B cell (primary cell): ENCODE data around the gene TNNI3. TPM values are rescaled to one million over a fixed set of nuclear protein-coding genes. Genes with fewer than 3 reads are reported as not detected.
A peak's percentile ranks its signal among the peaks of the same experiment; 100 is the strongest.

Experiments
- ATAC-seq: fragments of 200-7000 bp; cut with Tn5 transposase; one replicate; pipeline ENCODE4 v1.10.0; 2021; ENCODE audit warnings: low read depth, mild to moderate bottlenecking, moderate number of reproducible peaks, moderate library complexity
- CTCF ChIA-PET: fragments of 350-600 bp; sonication (Branson Sonifier 250); formaldehyde crosslinking; loops from one replicate; lab custom pipeline; 2021; ENCODE audit warnings: antibody characterized with exemption, inconsistent platforms; lab: Charles Lee
- POLR2A ChIA-PET: fragments of 350-600 bp; sonication (Branson Sonifier 250); formaldehyde crosslinking; loops from one replicate; lab custom pipeline; 2021; ENCODE audit warnings: antibody characterized with exemption; lab: Charles Lee
- DNase-seq: peaks from one replicate; pipeline ENCODE4 v3.0.0; 2013
- H2AFZ ChIP-seq: 2 replicates; pipeline ENCODE4 v1.6.1; 2012; ENCODE audit warnings: mild to moderate bottlenecking, low read depth, low read length; ENCODE audit not compliant: insufficient read depth, poor library complexity, severe bottlenecking
- H3K27ac ChIP-seq, 2 donors: 1 replicate in 1 of 2; 2 replicates in 1 of 2; pipeline ENCODE4 v1.5.1; 2012 to 2013; ENCODE audit warnings: low read length in 2 of 2, mild to moderate bottlenecking in 2 of 2, moderate library complexity in 1 of 2
- H3K27me3 ChIP-seq, 4 experiments: fragments of 200-600 bp in 1 of 4; sonication (generic) in 1 of 4; replicated peaks in 1 of 4; 1 replicate in 2 of 4; 2 replicates in 2 of 4; pipeline versions ENCODE4 v1.6.1 to v1.7.0; 2013 to 2016; ENCODE audit warnings: low read length in 3 of 4, mild to moderate bottlenecking in 2 of 4, mixed read lengths in 1 of 4, moderate library complexity in 1 of 4; ENCODE audit not compliant: insufficient read depth in 4 of 4, control insufficient read depth in 3 of 4; ENCODE audit errors: control extremely low read depth in 1 of 4
- H3K36me3 ChIP-seq, 2 experiments: replicated peaks in 1 of 2; 1 replicate in 1 of 2; 2 replicates in 1 of 2; pipeline versions ENCODE4 v1.6.1 to v1.7.1; 2013; ENCODE audit warnings: low read length in 1 of 2; ENCODE audit not compliant: insufficient read depth in 2 of 2, control insufficient read depth in 1 of 2; ENCODE audit errors: control extremely low read depth in 1 of 2, extremely low read depth in 1 of 2
- H3K4me1 ChIP-seq, 2 donors: fragments of 200-600 bp in 1 of 2; sonication (generic) in 1 of 2; 1 replicate in 1 of 2; 2 replicates in 1 of 2; pipeline versions ENCODE4 v1.5.1 to v1.6.1; 2013 to 2017; ENCODE audit warnings: low read length in 2 of 2; ENCODE audit not compliant: control insufficient read depth in 2 of 2, insufficient read depth in 2 of 2
- H3K4me2 ChIP-seq: replicated peaks from 2 replicates; pipeline ENCODE3; 2012; ENCODE audit warnings: mild to moderate bottlenecking, low read depth, low read length; ENCODE audit not compliant: poor library complexity, severe bottlenecking
- H3K4me3 ChIP-seq, 5 experiments: fragments of 200-600 bp in 1 of 5; sonication (generic) in 1 of 5; 1 replicate in 3 of 5; 2 replicates in 2 of 5; pipeline versions ENCODE4 v1.5.1 to v1.7.0; 2011 to 2016; ENCODE audit warnings: low read length in 4 of 5, mild to moderate bottlenecking in 4 of 5, low read depth in 2 of 5, control low read depth in 1 of 5, moderate library complexity in 1 of 5; ENCODE audit not compliant: insufficient read depth in 1 of 5; ENCODE audit errors: control extremely low read depth in 1 of 5, extremely low read depth in 1 of 5
- H3K79me2 ChIP-seq: fragments of 200-600 bp; sonication (generic); one replicate; pipeline ENCODE4 v1.6.0; 2016; ENCODE audit warnings: low read length; ENCODE audit not compliant: control insufficient read depth, insufficient read depth
- H3K9ac ChIP-seq: fragments of 200-600 bp; sonication (generic); 2 replicates; pipeline ENCODE4 v1.6.1; 2017; ENCODE audit warnings: mild to moderate bottlenecking, low read length, moderate library complexity
- H3K9me3 ChIP-seq, 3 donors: one replicate each; pipeline versions ENCODE4 v1.6.1 to v1.7.1; 2013; ENCODE audit warnings: low read length in 2 of 3; ENCODE audit not compliant: control insufficient read depth in 2 of 3, insufficient read depth in 1 of 3; ENCODE audit errors: control extremely low read depth in 1 of 3
- H4K20me1 ChIP-seq: 2 replicates; pipeline ENCODE4 v1.6.0; 2012; ENCODE audit warnings: mild to moderate bottlenecking, low read length; ENCODE audit not compliant: insufficient read depth, control insufficient read depth, poor library complexity, severe bottlenecking
- H3K27ac Mint-ChIP-seq: one replicate; pipeline ENCODE4 v1.8.0; 2021; ENCODE audit warnings: mixed read lengths
- H3K27me3 Mint-ChIP-seq: one replicate; pipeline ENCODE4 v1.8.0; 2021; ENCODE audit warnings: mixed read lengths
- H3K4me1 Mint-ChIP-seq: one replicate; pipeline ENCODE4 v1.8.0; 2021; ENCODE audit warnings: mixed read lengths
- H3K4me3 Mint-ChIP-seq: one replicate; pipeline ENCODE4 v1.8.0; 2021; ENCODE audit warnings: mixed read lengths
- H3K9me3 Mint-ChIP-seq: one replicate; pipeline ENCODE4 v1.8.0; 2022; ENCODE audit warnings: mixed read lengths; ENCODE audit not compliant: insufficient read depth
- EZH2 ChIP-seq: IDR thresholded peaks from 2 replicates; pipeline ENCODE4 v1.6.1; 2012; ENCODE audit warnings: borderline replicate concordance, low read depth, mild to moderate bottlenecking, moderate library complexity, low read length; ENCODE audit not compliant: insufficient read depth, poor library complexity, severe bottlenecking
- WGBS: methylation state at CpG from one replicate; pipeline ENCODE4 v1.1.5; 2013; ENCODE audit warnings: missing lambda C conversion rate; ENCODE audit not compliant: insufficient coverage; 5-methylcytosine and 5-hydroxymethylcytosine counted together
- intact Hi-C: fragments of 100-400 bp; cut with micrococcal nuclease; formaldehyde crosslinking; loops from one replicate; pipeline ENCODE4 v1.10.0; 2022
- polyA plus RNA-seq: library from polyadenylated mRNA; depleted of rRNA; stranded (reverse); fragments of >200 nt; gene quantifications from 2 replicates; pipeline ENCODE4 v1.2.3, GENCODE V29; 2012
- total RNA-seq, 2 donors: library from RNA; stranded (reverse); fragments of 120-200 nt in 1 of 2; gene quantifications; 1 replicate in 1 of 2; 2 replicates in 1 of 2; pipeline versions ENCODE4 v1.2.3 to v1.2.4, GENCODE V29; 2013 to 2022
- TF ChIP-seq, protein P1 (sequence below): fragments of 200-600 bp; IDR thresholded peaks from one replicate; pipeline ENCODE4 v1.8.0; 2022; ENCODE audit warnings: antibody characterized with exemption, mild to moderate bottlenecking

The TNNI3 gene
- total and polyA plus RNA-seq, 2 donors (not counting 1 experiment from before 2014, with no cell fraction given) = not detected

GRCh38 chr19:55141696-55142095 lies 15.8 kb downstream of the TNNI3 start:
- TF ChIP-seq, protein P1, sequence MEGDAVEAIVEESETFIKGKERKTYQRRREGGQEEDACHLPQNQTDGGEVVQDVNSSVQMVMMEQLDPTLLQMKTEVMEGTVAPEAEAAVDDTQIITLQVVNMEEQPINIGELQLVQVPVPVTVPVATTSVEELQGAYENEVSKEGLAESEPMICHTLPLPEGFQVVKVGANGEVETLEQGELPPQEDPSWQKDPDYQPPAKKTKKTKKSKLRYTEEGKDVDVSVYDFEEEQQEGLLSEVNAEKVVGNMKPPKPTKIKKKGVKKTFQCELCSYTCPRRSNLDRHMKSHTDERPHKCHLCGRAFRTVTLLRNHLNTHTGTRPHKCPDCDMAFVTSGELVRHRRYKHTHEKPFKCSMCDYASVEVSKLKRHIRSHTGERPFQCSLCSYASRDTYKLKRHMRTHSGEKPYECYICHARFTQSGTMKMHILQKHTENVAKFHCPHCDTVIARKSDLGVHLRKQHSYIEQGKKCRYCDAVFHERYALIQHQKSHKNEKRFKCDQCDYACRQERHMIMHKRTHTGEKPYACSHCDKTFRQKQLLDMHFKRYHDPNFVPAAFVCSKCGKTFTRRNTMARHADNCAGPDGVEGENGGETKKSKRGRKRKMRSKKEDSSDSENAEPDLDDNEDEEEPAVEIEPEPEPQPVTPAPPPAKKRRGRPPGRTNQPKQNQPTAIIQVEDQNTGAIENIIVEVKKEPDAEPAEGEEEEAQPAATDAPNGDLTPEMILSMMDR = no peak
- TF ChIP-seq EZH2 = no peak
- no peaks in the 10 kb centered on the region for H4K20me1 ChIP-seq
- H3K27ac Mint-ChIP-seq = no peak overlapping the region
- H3K4me2 ChIP-seq = no peak overlapping the region
- ChIA-PET CTCF (interaction anchor here (0.7 to 6.3 kb wide), 51 partner anchors 9 to 660 kb away, joined by 3 to 133 read pairs (median 5); partner anchors contain the start of genes DNAAF3, HSPBP1, ISOC2 and KMT5C), POLR2A (interaction anchor here (0.7 kb wide), 2 partner anchors 242 to 363 kb away, joined by 5 to 11 read pairs; no protein-coding TSS in a partner anchor)
- ATAC-seq (no peak), DNase-seq (no peak)
- peaks cover 36% of the 10 kb centered on the region for H3K27me3 Mint-ChIP-seq
- peaks cover 0 to 9% (median 0%) of the 10 kb centered on the region in 3 donors for H3K9me3 ChIP-seq
- H3K27ac ChIP-seq = no peak overlapping the region
- peaks cover 19 to 20% of the 10 kb centered on the region in 2 donors for H3K4me1 ChIP-seq
- no peak overlapping the region for H3K4me3 Mint-ChIP-seq
- peaks cover 7% of the 10 kb centered on the region for H3K4me1 Mint-ChIP-seq
- H3K27me3 ChIP-seq = peaks cover 0 to 80% (median 26%) of the 10 kb centered on the region in 4 experiments
- H2AFZ ChIP-seq = no peak overlapping the region
- H3K79me2 ChIP-seq = no peaks in the 10 kb centered on the region
- no peaks in the 10 kb centered on the region for H3K36me3 ChIP-seq
- no peak overlapping the region for H3K9ac ChIP-seq
- peak overlapping the region in 1 of 5 experiments; percentile 24 for H3K4me3 ChIP-seq
- intact Hi-C loops = loop anchor here (5.0 kb wide), 1 partner anchor 151 kb away; no protein-coding TSS in a partner anchor
- 28% methylated on average over 16 of the region's 21 CpGs for WGBS
- H3K9me3 Mint-ChIP-seq = no peaks in the 10 kb centered on the region

DNA sequence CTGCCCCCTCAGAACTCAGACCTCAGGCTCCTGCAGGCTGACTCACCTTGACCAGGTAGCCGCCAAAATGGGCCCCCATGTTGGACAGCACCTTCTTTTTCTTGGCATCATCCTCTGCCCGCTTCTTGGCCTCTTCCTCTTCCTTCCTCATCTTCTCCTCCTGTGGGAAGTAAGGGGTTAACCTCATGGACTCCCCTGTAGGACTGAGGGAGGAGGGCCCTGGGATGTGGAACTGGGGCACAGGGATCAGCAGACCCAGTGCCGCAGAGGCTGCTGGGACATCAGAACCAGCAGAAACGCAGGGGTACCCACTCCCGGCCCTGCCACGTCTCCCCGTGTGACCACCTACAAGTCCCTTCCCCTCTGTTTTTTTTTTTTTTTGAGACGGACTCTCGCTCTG lies 19.6 kb downstream of the TNNI3 start:
- TF ChIP-seq, protein P1 = no peak
- no peak for TF ChIP-seq EZH2
- no peaks in the 10 kb centered on the region for H3K36me3 ChIP-seq
- ChIA-PET POLR2A (no interaction called here), CTCF (interaction anchor here (0.6 kb wide), 1 partner anchor 281 kb away, joined by 4 read pairs; no protein-coding TSS in a partner anchor)
- H3K79me2 ChIP-seq = no peaks in the 10 kb centered on the region
- no peak overlapping the region for H3K4me2 ChIP-seq
- H3K4me1 ChIP-seq = peaks cover 4 to 13% of the 10 kb centered on the region in 2 donors
- no peak overlapping the region for H3K9ac ChIP-seq
- no peaks in the 10 kb centered on the region for H4K20me1 ChIP-seq
- peaks cover 0 to 64% (median 8%) of the 10 kb centered on the region in 4 experiments for H3K27me3 ChIP-seq
- 69% methylated on average over 8 of the region's 9 CpGs for WGBS
- H3K27ac ChIP-seq = no peak overlapping the region
- Mint-ChIP-seq H3K27me3 (peaks cover 18% of the 10 kb centered on the region), H3K9me3 (no peaks in the 10 kb centered on the region), H3K27ac (no peak overlapping the region), H3K4me3 (no peak overlapping the region), H3K4me1 (peaks cover 7% of the 10 kb centered on the region)
- DNase-seq (no peak), ATAC-seq (no peak)
- H2AFZ ChIP-seq = no peak overlapping the region
- intact Hi-C loops = no loop called here
- no peak overlapping the region for H3K4me3 ChIP-seq
- no peaks in the 10 kb centered on the region for H3K9me3 ChIP-seq
